Forelimb muscle (tissue), 1 donor: Measurements from ENCODE around the gene CLDN22. TPM values are rescaled to one million over a fixed set of nuclear protein-coding genes. Genes with fewer than 3 reads are reported as not detected.

Source experiments
- DNase-seq: peaks from one replicate; pipeline ENCODE4 v3.0.0-alpha.2; 2013; ENCODE audit warnings: low read depth
- polyA plus RNA-seq: library from polyadenylated mRNA; unstranded; fragments of 120-200 nt; gene quantifications from one replicate; pipeline ENCODE4 v1.2.1, GENCODE V29; 2013; ENCODE audit not compliant: insufficient read length

The CLDN22 gene
- polyA plus RNA-seq, 1 donor, result not detected

DNA sequence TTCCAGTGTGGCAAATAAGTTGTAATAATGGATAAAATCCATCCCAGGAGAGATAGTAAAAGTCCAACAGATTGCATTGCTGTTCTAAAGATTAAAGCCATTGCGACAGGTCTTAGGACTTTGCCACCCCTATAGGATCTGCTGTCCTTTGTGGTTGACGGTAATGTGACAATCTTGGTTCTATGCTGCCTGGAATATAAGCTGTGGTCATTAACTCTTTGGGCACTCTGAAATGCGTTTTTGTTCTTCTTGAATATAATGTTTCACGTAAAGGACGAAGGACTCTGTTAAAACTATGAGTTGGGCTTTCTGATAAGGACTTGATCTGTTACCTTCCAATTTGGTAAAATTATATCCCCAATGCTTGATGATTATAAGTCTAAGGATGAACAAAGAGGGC is 2.2 kb upstream of the CLDN22 start, which contains the start of gene CLDN24:
Gene CLDN24 (minus strand): TSS at position 101 of the 400 bp plus-strand sequence. CDS start 0 bp downstream, at position 101.
- DNase-seq, result no peak

DNA sequence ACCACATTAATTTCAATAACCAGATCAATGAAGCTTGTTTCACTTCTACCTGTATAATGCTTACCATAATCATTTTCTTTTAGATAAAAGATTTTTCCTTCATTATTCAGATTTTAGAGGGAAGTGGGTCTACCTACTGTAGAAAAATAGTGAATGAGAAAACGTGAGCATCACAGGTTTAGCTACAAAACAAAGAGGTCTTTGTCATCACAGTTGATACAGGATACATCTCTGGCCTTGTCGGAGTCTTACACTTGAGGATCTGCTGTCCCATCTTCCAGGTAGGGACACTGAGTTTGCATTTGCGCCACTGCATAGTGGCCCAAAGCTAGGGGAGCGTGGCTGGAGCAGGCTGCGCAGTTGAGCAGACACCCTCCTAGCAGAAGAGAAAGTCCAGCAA is 1.4 kb upstream of the CLDN22 start:
- DNase-seq, result no peak

DNA sequence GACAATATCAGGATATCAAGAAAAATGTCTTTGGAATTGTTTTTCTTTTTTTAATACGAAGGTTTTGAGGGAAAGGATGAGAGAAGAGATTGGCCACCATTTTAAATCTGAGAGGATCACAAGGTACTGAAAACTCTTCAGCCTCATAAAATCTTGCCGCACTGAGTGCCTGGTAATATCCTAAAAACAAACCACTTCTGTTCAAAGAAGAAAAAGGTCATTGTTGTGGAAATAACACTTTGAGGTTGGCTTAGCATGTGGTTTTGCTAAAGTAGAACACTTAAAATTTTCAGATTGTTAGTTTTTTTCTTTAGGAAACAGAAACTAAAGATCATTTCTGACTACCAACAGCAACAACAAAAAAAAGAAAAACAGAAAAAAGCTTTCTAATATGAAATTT is 1.0 kb upstream of the CLDN22 start:
- no peak for DNase-seq

DNA sequence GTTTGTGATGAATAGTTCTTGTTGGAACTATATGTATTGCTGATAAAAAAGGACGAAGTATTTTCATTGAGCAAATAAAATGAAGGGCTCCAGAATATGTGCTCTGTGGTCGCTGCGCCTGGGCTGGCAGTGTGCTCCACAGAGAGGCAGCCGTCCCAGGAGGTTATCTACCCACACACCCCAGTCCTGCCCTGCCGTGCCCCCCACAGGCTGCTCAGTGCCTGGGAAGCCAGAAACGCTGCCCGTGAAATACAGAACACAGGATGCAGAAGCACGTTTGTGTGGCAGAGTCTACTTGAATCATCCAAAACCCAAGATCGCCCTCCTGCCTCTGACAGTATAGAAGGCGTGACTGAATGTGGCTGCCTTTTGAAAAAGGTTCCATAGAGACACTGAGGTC is 1.4 kb downstream of the CLDN22 start:
- DNase-seq, result no peak

DNA sequence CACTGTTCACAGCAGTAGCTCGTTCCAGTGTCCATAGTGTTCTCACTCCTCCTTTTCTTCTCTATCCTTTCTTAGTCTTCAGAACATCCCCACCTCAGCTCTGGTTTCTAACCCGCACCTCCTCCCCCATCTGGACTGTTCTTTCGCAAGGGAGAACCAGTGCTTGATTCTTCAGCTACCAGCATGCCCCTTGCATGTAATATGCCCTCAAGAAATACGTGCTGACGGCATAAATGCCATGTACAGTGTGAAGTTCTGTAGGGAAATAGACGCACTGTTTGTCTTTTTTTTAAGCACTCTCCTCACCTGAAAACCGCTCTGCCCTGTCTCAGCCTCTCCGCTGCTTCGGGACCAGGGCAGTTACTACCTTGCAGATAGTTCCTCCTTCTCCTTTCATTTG is 5.3 kb downstream of the CLDN22 start:
- DNase-seq, result no peak

DNA sequence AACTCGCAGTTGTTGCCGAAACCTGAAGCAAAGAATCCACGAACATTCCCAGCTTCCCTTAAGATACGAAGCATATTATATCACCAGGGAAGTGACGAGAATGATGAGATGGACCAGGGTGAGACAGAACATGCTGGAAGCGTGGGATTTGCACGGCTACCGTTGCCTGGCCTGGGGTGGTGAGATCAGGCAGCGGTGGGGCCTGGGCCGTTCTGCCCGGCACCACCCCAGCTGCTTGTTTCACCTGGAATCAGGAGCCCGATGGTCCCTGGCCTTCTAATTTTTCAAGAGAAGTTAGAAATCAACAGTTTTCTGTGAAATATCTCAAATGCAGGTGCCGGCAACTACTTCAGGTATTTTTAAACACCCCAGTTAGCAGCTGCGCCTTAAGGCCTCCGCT is 5.7 kb downstream of the CLDN22 start:
- DNase-seq, result no peak

DNA sequence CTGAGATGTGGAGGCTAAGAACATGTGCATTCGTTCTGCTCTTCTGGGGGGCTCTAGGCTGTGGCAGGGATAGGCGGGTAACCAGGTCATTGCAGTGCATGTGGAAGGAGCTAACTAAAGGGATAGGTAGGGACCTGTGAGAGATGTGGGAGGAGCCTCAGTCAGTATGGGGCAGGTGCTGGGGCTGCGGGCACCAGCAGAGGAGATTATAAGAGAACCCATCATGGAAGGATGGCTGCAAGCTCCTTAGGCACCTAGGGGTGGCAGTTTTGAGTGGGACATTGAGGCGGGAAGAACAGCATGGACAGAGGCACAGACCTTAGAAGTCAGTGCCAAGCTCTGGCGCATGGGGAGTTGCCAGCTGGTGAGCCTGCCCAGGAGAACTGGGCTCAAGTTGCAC is 7.2 kb downstream of the CLDN22 start:
- no peak for DNase-seq

DNA sequence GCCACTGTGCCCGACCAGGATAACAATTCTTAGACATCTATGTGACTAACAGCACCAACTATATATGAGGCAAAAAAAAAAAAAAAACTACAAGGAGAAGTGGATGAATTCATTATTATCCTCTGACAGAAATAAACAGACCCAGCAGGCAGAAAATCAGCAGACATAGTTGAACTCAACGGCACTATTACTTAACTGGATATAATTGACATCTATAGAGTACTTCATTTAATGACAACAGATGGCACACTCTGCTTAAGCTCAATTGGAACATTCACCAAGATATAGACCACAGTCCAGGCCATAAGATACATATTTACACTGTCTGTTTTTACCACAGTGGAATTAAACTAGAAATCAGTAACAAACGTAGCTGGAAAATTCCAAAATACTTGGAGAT is 13.3 kb downstream of the CLDN22 start:
- no peak for DNase-seq

DNA sequence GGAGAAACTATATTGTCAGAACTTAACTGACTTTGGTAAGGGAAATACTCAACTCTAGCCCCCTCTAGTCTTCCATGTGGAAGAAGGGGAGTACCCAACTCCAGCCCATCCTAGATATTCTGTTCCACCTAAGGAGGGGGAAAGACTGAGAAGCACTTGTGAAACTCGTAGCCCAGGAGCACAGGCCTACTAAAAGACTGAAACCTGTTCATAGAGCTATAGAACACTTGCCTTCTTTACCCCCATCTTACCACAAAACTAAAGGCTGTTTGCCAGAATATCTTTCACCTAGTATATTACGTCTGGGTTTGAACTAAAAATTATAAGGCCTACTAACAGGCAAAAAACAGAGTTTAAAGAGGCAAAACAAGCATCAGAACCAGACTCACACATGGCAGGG is 15.5 kb downstream of the CLDN22 start:
- DNase-seq, result no peak

DNA sequence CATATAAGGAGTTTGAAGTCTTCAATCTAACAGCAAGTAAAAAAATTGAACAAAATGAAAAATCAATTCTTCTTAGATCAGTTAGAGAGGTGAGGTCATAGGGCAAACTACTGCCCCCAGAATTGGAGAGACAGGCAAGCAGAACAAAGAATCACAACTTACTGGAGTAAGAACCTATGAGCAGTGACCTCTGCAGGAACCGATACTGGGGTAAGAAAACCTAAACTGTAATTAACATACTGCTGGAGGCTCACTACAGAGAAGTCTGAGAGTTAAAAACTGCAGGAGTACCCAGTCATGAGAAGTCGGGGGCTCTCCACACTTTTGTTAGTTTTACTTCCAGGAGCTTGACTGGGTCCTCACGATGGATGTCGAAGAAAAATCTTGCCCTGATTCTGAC is 16.0 kb downstream of the CLDN22 start:
- DNase-seq, result no peak

DNA sequence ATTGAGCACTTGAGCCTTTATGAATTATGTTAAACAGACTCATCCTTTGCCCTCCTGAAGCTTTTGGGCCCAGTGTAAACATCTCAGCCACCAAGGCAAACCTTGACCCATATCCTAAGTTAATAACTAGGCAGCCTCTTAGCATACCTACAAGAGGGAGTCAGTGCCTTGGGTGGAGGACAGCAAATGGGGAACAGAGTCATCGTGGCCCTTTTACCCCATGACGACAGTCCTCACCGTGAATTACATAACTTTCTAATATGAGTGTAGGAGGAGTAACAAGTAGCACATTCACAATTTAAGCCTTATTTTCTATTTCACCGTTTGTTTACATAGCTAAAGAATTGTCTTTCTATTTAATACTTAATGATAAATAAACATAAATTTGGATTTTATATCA is 16.8 kb downstream of the CLDN22 start:
- no peak for DNase-seq

DNA sequence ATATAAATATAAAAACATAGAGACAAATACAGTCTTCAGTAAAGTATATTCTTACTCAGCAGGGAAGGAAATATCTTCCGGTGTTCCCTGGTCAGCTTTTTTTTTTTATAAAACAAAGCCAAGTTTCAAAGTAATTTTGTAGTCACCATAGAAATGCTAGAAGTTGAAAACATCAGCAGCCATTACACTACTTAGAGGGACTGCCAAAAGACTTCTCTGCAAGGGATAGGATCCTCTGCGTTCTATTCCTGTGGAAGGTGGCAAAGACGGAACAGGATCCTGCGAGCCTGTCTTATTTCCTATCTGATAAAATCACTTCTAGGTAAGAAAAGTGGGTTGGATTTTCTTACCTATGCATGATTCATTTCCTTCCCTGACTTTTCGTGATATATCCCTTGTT is 19.4 kb downstream of the CLDN22 start:
- peak; percentile 6 for DNase-seq

DNA sequence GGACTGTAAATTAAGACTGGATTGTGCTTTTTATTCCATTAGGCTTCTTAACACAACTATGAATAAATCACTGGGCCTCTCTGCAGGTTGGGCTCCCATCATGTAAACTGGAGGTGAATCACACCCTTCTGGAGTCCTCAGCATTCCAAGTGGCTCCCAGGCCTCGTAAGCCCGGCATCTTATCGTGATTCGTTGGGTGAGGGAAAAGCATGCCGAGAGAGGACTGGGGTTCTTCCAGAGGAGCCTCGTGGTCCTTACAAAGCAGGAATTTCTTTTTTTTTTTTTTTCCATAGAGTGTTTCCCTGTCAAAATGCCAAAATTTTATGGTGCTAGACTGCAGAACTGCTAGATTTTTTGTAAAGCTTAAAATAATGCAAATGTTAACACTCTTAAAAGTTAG is 20.0 kb downstream of the CLDN22 start:
- peak; percentile 5 for DNase-seq

DNA sequence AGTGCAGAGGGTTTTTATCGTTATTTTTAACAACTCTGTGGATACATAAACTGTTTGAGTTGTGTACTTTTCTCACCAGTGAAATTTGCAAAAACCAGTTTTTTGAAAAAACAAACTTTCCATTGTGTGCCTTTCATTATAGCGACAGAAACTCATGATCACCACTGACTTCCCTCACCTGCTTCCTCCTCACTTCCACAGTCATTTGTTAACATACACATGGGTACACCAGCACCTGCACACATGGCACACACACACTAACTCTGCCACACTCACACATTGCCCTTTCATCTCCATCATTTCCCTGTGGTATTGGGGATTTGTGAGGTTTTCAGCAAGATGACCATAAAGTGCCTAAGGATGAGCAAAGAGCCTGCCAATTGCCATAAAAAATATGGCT is 20.6 kb downstream of the CLDN22 start:
- DNase-seq, result no peak

DNA sequence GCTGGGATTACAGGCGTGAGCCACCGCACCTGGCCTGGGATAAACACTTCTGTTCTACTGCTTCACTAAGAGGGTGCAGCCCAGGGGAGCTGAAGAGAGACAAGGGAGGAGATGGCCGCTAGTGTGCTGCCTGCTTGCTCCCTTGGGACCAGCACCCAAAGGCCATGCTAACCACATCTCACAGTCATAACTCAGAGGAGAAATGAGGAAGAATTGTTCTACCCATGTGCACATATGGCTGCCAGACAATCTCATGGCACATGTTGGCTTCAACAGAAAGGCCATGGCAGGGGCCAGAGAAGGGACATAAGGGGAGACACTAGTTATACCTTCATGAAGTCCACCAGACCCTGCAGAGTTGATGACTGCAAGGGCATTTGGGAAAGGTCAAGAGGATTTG is 22.4 kb downstream of the CLDN22 start:
- DNase-seq, result no peak

DNA sequence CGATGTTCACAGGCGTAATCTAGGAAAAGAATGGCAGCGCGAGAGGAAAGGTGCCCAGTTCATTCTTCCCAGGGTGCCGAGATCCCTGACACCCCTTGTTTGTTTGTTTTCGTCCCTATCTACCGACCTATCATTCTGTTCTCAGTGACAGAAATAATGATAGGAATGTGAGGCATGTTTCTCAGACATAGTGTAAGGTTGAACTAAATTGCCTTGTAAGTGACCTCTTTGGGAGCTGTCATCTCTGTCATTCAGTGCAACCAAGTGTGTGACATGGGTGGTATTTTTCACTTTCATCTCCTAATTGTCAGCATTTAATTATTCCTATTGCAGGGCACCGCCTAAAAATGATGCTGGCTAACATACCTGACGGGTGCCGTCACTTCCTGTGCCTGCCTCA is 24.4 kb downstream of the CLDN22 start:
- DNase-seq, result no peak

DNA sequence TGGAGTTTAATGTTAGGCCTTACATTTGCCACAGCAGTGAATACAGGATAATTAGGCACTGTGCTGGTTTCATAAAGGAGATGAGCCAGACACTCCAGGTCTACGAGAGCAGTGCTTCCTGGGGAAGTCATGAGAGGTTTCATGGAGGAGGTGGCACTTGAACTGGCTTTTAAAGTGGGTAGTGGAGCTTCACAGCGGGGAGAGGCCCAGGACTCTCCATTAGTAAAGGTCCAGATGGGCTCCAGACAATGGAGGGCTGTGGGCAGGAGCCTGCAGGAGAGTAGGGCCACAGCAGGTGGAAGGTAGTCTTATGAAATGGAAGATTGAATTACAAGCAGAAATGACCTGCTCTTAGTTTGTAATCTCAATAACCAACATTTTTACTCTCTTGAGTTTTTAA is 29.0 kb downstream of the CLDN22 start:
- no peak for DNase-seq

DNA sequence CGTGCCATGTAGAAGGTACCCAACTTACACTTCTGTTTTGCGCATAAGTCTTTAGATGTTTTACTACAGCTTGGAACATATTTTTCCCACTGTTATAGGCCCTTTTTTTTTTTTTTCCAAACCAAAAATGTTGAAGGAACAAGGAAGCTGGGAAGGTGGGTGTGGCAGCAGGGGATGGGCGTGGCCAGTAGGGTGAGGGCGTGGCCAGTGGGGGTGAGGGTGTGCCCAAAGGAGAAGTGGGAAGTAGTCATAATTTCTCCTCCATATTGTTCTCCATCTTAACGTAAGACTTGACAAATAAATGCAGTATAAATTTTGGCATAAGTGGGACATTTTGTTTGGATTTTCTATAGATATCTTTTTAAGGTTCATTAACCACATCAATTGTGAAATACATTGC is 30.4 kb downstream of the CLDN22 start:
- no peak for DNase-seq

DNA sequence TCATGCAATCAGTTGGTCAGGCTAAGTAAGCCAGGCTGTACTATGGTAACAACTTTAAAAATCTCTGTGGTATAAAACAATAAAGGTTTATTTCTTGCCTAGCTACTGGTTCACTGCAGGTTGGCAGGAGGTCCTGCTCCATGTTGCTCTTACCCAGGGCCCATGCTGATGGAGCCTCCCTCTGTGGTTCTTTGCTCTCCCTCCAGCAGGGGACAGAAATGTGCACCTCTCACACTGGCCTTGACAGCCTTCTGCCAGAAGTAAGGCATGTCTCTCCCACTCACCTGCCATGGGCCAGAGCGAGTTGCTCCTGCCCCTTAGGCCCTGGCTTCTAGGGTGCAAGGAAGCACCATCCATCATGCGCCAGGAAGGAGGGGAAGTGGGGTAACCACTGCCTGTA is 31.1 kb downstream of the CLDN22 start:
- no peak for DNase-seq

DNA sequence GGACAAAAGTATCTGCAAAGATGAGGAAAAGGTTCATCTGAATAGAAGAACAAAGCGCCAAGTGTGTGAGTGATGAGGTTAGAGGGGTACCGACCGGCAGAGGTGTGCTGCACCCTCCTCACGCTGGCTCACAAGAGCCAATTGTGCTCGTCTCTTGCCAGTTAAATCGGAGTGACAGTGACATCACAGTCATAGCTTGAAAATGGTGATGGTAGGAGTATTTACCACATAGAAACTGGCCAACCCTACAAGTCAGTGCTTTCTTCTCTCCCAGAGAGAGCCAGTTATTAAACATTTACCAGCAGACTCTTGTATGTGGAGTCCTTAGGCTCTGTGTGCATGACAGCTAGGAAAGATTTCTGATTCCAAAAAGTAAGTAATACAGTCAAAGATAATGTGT is 32.4 kb downstream of the CLDN22 start:
- DNase-seq, result no peak

DNA sequence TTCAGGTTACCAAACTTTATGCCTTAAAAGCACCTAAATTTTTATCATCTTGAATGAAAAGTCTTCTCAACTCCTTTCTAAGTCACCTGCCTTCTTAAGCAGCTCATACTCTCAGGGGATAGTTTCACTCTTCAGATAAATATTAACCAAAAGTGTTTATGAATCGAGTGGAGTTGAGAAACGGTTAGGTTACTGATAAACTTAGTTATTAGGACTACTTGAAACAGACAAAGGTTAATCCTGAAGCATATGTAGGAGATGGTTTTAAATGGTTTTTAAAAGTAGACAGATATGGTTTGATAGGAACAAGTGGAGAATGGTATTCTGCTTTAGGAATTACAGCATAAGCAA is 32.8 kb downstream of the CLDN22 start:
- DNase-seq, result no peak

DNA sequence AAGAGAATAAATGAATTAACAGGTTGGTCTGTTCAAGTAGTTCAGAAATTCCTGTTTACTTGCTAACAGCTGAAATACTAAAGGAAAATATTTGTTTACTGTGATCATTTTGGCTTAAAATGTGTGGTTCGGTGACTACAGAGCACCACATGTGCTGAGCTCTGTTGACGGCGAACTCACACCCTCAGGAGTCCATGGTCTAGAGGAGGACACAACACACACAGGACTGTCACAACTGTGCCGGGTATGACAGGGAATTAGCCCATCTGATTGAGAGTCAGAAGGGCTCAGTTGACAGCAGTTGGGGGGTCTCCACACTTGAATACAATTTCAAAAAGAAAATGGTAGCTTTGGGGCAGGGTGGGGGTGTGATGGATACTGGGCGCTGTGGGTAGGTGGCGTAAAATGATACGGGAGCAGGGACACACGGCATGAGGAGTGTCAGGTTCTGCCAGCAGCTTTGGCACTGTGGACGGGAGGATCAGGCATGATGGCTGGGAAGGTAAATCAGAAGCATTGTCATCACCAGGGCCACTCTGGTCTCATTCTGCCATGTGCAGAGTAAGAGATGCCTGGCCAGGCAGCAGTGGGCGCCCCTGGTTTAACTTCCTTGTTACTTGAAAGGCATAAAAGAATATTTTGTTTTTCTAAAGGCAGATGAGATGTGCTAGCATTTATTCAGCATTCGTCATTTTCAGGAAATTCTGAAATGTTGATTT is 33.3 kb downstream of the CLDN22 start:
- no peak for DNase-seq

DNA sequence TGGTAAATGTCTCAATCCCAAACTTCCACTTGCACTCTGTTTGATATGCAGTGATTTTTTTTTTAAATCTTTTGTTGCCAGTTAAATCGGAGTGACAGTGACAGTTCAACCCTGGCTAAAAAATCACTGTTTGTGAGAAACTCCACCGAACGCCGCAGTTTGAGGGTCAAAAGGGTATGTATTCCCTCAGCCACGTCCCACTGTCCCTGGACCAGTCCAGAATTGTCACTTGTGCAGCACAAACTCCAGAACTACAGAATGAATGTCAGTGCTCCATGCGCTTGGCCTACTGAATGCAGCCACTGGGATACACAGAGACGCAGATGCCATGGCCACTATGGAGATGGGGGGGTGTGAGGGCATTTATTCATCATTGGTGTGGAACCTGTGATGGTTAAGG is 34.2 kb downstream of the CLDN22 start:
- no peak for DNase-seq

DNA sequence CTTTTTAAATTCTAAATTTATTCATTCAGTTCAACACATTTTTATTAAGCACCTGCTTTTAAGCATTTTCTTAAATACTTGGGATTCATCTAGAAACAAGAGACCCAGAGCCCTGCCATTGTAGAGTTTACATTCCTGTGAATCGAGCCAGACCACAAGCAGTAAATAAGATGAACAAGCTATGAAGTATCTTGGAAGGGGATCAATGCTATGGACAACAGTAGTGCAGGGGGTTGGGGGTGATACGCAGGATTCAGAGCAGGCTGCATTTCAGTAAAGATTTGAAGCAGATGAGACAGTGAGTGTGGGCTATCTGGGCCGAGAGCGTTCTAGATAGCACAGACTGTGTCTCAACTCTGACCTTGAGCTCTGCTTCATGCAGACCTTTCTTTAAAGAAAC is 35.1 kb downstream of the CLDN22 start:
- no peak for DNase-seq
